Measurements from ENCODE around the gene SURF1.
A peak's percentile ranks its signal among the peaks of the same experiment; 100 is the strongest.
"Not testable (repeated sequence)": the region's sequence is repeated elsewhere in the genome, so short reads cannot be mapped to it uniquely, and the experiment has no call there.

Gene SURF1

GRCh38 chr9:133321411-133321935, 34.8 kb downstream of the SURF1 start:
- TF ChIP-seq CTCF (conservative IDR thresholded peaks at IDR 0.05; ENCODE audit: low read length) = no peak
- DNase-seq (ENCODE audit: low read depth) = no peak
- no peak overlapping the region for H3K4me3 ChIP-seq (ENCODE audit: low read length)

- DNase-seq (ENCODE audit: low read depth) = no peak
- TF ChIP-seq CTCF (conservative IDR thresholded peaks at IDR 0.05; ENCODE audit: low read length) = no peak
Measured at GRCh38 chr9:133320421-133320881, 35.8 kb downstream of the SURF1 start.

DNA sequence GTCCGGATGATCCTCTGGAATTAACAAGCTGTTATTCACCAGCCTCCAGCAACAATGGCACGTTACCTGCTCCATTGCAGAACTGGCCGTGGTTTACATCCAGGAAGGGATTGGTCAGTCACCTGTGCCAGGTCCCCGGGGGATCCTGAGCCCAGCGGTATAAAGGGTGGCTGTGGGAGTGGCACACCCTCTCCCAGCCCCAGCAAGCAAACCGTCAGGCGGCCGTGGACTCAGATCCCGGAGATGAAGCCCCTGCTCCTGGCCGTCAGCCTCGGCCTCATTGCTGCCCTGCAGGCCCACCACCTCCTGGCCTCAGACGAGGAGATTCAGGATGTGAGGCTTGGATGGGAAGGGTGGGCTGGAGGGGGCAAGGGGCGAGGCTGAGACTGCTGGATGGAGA, 38.7 kb downstream of the SURF1 start:
- not testable (repeated sequence) for DNase-seq (ENCODE audit: low read depth); H3K4me3 ChIP-seq (ENCODE audit: low read length)

More at GRCh38 chr9:133320421-133320881, 35.8 kb downstream of the SURF1 start:
- H3K4me3 ChIP-seq (ENCODE audit: low read length) = no peak overlapping the region

GRCh38 chr9:133315997-133316396, 40.3 kb downstream of the SURF1 start:
- no peak overlapping the region for H3K4me3 ChIP-seq (ENCODE audit: low read length)
- TF ChIP-seq CTCF (conservative IDR thresholded peaks at IDR 0.05; ENCODE audit: low read length) = no peak
- DNase-seq (ENCODE audit: low read depth) = no peak

DNA sequence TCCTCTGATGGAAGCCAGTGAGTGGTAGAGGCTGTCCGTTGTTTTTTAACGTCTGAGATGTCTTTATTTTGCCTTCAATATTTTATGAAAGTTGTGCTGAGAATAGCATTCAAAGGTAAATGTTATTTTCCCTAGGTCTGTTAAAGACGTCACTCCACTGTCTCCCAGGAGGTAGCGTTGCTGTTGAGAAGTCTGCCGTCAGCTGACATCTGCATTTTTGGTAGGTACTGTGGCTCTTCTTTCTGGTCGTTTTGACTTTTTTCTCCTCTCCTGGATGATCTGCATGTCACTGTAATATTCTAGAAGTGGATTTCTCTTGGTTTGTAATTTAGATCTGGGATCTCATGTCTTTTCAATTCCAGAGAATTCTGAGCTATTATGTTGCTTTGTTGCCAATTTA, 46.7 kb downstream of the SURF1 start:
- no peak for TF ChIP-seq CTCF (conservative IDR thresholded peaks at IDR 0.05; ENCODE audit: low read length)
- H3K4me3 ChIP-seq (ENCODE audit: low read length) = no peak overlapping the region
- no peak for DNase-seq (ENCODE audit: low read depth)

- DNase-seq (ENCODE audit: low read depth) = no peak
- TF ChIP-seq CTCF (conservative IDR thresholded peaks at IDR 0.05; ENCODE audit: low read length) = no peak
- no peak overlapping the region for H3K4me3 ChIP-seq (ENCODE audit: low read length)
Measured at GRCh38 chr9:133307301-133307700, 49.0 kb downstream of the SURF1 start.

DNA sequence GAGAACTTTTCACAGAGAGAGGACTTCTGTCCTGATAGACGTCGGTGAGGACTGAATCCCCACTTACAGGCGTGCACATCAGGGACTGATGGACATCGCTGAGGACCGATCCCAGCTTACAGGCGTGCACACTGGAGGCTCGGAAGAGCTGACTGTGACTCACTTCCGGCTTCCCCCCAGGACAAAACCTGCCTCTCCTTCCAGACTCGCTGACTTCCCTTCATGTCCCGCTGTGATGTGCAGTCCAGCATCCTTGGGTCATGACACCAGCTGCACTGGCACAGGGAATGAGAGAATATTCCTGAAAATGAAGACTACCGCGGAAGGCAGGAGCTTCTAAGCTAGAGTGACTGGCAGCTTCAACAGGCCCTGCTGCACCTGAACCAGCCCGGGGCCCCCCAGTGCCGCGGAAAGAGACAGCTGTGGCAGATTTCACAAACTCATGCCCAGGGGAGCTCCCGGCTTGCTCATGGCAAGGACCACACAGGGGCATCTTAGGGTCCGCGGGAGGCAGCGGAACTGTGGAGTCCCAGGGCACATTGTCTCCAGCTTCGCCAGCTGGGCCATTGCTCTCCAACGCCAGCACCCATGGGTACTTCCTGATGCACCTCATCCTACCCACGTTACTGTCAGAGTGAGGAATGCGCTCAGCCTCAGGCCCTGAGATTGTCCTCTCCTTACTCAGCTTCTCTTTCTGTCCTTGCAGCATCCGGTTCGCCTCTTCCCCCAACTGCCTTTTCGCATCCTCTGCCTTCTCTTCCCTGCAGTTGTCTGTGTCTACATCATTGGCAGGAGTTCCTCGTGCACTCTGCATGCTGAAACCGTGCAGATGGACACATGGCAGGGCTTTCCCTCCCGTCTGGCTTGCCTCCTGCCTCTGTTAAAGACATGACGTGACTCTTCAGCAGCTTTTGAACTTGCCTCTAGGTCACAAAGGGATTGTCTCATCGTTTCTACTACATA, 49.8 kb downstream of the SURF1 start:
- no peak for TF ChIP-seq CTCF (conservative IDR thresholded peaks at IDR 0.05; ENCODE audit: low read length)
- no peak overlapping the region for H3K4me3 ChIP-seq (ENCODE audit: low read length)
- DNase-seq (ENCODE audit: low read depth) = peak; percentile 40

Data from AG10803 (cell line).